CD8-positive, alpha-beta memory T cell (primary cell): ENCODE measurements around the gene INPP5A. TPM values are rescaled to one million over a fixed set of nuclear protein-coding genes. Genes with fewer than 3 reads are reported as not detected.
"Not testable (repeated sequence)": the region's sequence is repeated elsewhere in the genome, so short reads cannot be mapped to it uniquely, and the experiment has no call there.

ENCODE experiments used
- CTCF ChIA-PET: fragments of 350-600 bp; sonication (Branson Sonifier 250); formaldehyde crosslinking; loops from one replicate; lab custom pipeline; 2021; ENCODE audit warnings: antibody characterized with exemption; lab: Charles Lee
- POLR2A ChIA-PET: fragments of 350-600 bp; sonication (Branson Sonifier 250); formaldehyde crosslinking; loops from one replicate; lab custom pipeline; 2021; ENCODE audit warnings: antibody characterized with exemption; lab: Charles Lee
- DNase-seq, 5 donors: peaks; one replicate each; pipeline versions ENCODE4 v3.0.0 to v3.0.0-alpha.2; 2020 to 2022; ENCODE audit warnings: mixed read lengths in 1 of 5
- H3K27ac ChIP-seq: one replicate; pipeline ENCODE4 v1.7.0; 2013; ENCODE audit warnings: low read depth, mild to moderate bottlenecking, low read length, moderate library complexity
- H3K27me3 ChIP-seq: 2 replicates; pipeline ENCODE4 v1.7.0; 2013; ENCODE audit warnings: low read length, mild to moderate bottlenecking; ENCODE audit not compliant: insufficient read depth, poor library complexity, severe bottlenecking
- H3K36me3 ChIP-seq: 2 replicates; pipeline ENCODE4 v1.7.0; 2013; ENCODE audit warnings: mild to moderate bottlenecking, low read length, moderate library complexity; ENCODE audit not compliant: insufficient read depth
- H3K4me1 ChIP-seq: 2 replicates; pipeline ENCODE4 v1.7.0; 2013; ENCODE audit warnings: mild to moderate bottlenecking, low read length, moderate library complexity; ENCODE audit not compliant: insufficient read depth
- H3K4me3 ChIP-seq: 2 replicates; pipeline ENCODE4 v1.7.0; 2013; ENCODE audit warnings: mild to moderate bottlenecking, low read length
- H3K9me3 ChIP-seq: 2 replicates; pipeline ENCODE4 v1.7.0; 2013; ENCODE audit warnings: mild to moderate bottlenecking, low read length
- H3K27ac Mint-ChIP-seq, 8 donors: one replicate each; pipeline ENCODE4 v1.8.0; 2020 to 2021; ENCODE audit warnings: mixed read lengths in 8 of 8, mild to moderate bottlenecking in 6 of 8, inconsistent platforms in 3 of 8, moderate library complexity in 3 of 8
- H3K27me3 Mint-ChIP-seq, 2 donors: one replicate each; pipeline ENCODE4 v1.8.0; 2020 to 2021; ENCODE audit warnings: mixed read lengths in 2 of 2, mild to moderate bottlenecking in 1 of 2, moderate library complexity in 1 of 2
- H3K36me3 Mint-ChIP-seq, 3 donors: one replicate each; pipeline ENCODE4 v1.8.0; 2020 to 2021; ENCODE audit warnings: mixed read lengths in 3 of 3, inconsistent platforms in 1 of 3, mild to moderate bottlenecking in 1 of 3
- H3K4me1 Mint-ChIP-seq, 3 donors: one replicate each; pipeline ENCODE4 v1.8.0; 2020 to 2021; ENCODE audit warnings: mixed read lengths in 3 of 3, inconsistent platforms in 1 of 3, mild to moderate bottlenecking in 1 of 3
- H3K4me3 Mint-ChIP-seq, 7 donors: one replicate each; pipeline ENCODE4 v1.8.0; 2020 to 2021; ENCODE audit warnings: mixed read lengths in 7 of 7, mild to moderate bottlenecking in 6 of 7, moderate library complexity in 4 of 7, inconsistent platforms in 2 of 7
- H3K9me3 Mint-ChIP-seq, 5 donors: one replicate each; pipeline ENCODE4 v1.8.0; 2020 to 2022; ENCODE audit warnings: mixed read lengths in 5 of 5, mild to moderate bottlenecking in 3 of 5, moderate library complexity in 2 of 5, inconsistent platforms in 1 of 5
- polyA plus RNA-seq: library from polyadenylated mRNA; unstranded; fragments of 300-500 nt; fragmentation: Illumina TruSeq; gene quantifications from one replicate; pipeline ENCODE4 v1.2.3, GENCODE V29; 2021
- total RNA-seq, 2 experiments: library from RNA; stranded (reverse); gene quantifications; one replicate each; pipeline ENCODE4 v1.2.3, GENCODE V29; 2021

INPP5A gene
- total and polyA plus RNA-seq, 3 experiments from 2014 or later: 1.1 to 6.1 (median 4.8) TPM

GRCh38 chr10:132742837-132743194 is 205.2 kb downstream of the INPP5A start:
- no peaks in the 10 kb centered on the region for H3K36me3 ChIP-seq
- POLR2A ChIA-PET: no interaction called here
- H3K9me3 Mint-ChIP-seq: no peaks in the 10 kb centered on the region
- no peak overlapping the region for H3K27ac Mint-ChIP-seq
- no peaks in the 10 kb centered on the region for H3K4me1 Mint-ChIP-seq
- no peak overlapping the region for H3K4me3 ChIP-seq
- no peak for DNase-seq
- H3K4me1 ChIP-seq: no peaks in the 10 kb centered on the region
- peak overlapping the region in 1 of 7 donors; percentile 13 for H3K4me3 Mint-ChIP-seq
- no peak overlapping the region for H3K27ac ChIP-seq
- H3K9me3 ChIP-seq: no peaks in the 10 kb centered on the region
- CTCF ChIA-PET: no interaction called here
- no peaks in the 10 kb centered on the region for H3K27me3 Mint-ChIP-seq
- no peaks in the 10 kb centered on the region for H3K27me3 ChIP-seq
- peaks cover 0 to 16% (median 0%) of the 10 kb centered on the region in 3 donors for H3K36me3 Mint-ChIP-seq

- H3K9me3 ChIP-seq, H3K4me3 ChIP-seq, H3K4me1 ChIP-seq, DNase-seq, H3K27me3 ChIP-seq, H3K27ac Mint-ChIP-seq, CTCF ChIA-PET, H3K9me3 Mint-ChIP-seq, H3K4me1 Mint-ChIP-seq, H3K27me3 Mint-ChIP-seq, H3K27ac ChIP-seq, H3K4me3 Mint-ChIP-seq, POLR2A ChIA-PET, H3K36me3 ChIP-seq: not testable (repeated sequence)
- H3K36me3 Mint-ChIP-seq: peaks cover 0 to 21% (median 0%) of the 10 kb centered on the region in 3 donors
Measured at GRCh38 chr10:132743196-132743924, 205.8 kb downstream of the INPP5A start.

- Histone ChIP-seq H3K9me3 (no peaks in the 10 kb centered on the region), H3K4me3 (no peak overlapping the region), H3K27ac (no peak overlapping the region), H3K36me3 (no peaks in the 10 kb centered on the region), H3K4me1 (no peaks in the 10 kb centered on the region), H3K27me3 (no peaks in the 10 kb centered on the region)
- Mint-ChIP-seq H3K4me1 (no peaks in the 10 kb centered on the region), H3K27me3 (no peaks in the 10 kb centered on the region), H3K27ac (no peak overlapping the region), H3K36me3 (peaks cover 0 to 21% (median 0%) of the 10 kb centered on the region in 3 donors), H3K4me3 (no peak overlapping the region), H3K9me3 (no peaks in the 10 kb centered on the region)
- POLR2A ChIA-PET: no interaction called here
- DNase-seq: no peak
- CTCF ChIA-PET: no interaction called here
Measured at GRCh38 chr10:132743925-132744490, 206.4 kb downstream of the INPP5A start.

GRCh38 chr10:132744839-132745238 is 207.3 kb downstream of the INPP5A start:
- Histone ChIP-seq H3K9me3 (no peaks in the 10 kb centered on the region), H3K4me3 (no peak overlapping the region), H3K27ac (no peak overlapping the region), H3K4me1 (no peaks in the 10 kb centered on the region), H3K36me3 (no peaks in the 10 kb centered on the region), H3K27me3 (no peaks in the 10 kb centered on the region)
- Mint-ChIP-seq H3K27ac (no peak overlapping the region), H3K9me3 (no peaks in the 10 kb centered on the region), H3K27me3 (no peaks in the 10 kb centered on the region), H3K4me1 (no peaks in the 10 kb centered on the region), H3K4me3 (no peak overlapping the region), H3K36me3 (peaks cover 0 to 27% (median 0%) of the 10 kb centered on the region in 3 donors)
- DNase-seq: no peak
- CTCF ChIA-PET: no interaction called here
- POLR2A ChIA-PET: no interaction called here

GRCh38 chr10:132745511-132745910 is 207.9 kb downstream of the INPP5A start:
- no peaks in the 10 kb centered on the region for H3K27me3 ChIP-seq
- no peaks in the 10 kb centered on the region for H3K9me3 ChIP-seq
- CTCF ChIA-PET: no interaction called here
- Mint-ChIP-seq H3K4me3 (no peak overlapping the region), H3K36me3 (peaks cover 0 to 30% (median 2%) of the 10 kb centered on the region in 3 donors), H3K27ac (no peak overlapping the region), H3K4me1 (no peaks in the 10 kb centered on the region), H3K9me3 (no peaks in the 10 kb centered on the region), H3K27me3 (no peaks in the 10 kb centered on the region)
- no peak overlapping the region for H3K4me3 ChIP-seq
- DNase-seq: no peak
- H3K4me1 ChIP-seq: no peaks in the 10 kb centered on the region
- no peaks in the 10 kb centered on the region for H3K36me3 ChIP-seq
- POLR2A ChIA-PET: no interaction called here
- H3K27ac ChIP-seq: no peak overlapping the region

GRCh38 chr10:132745971-132746370 is 208.4 kb downstream of the INPP5A start:
- no peak overlapping the region for H3K4me3 Mint-ChIP-seq
- ChIA-PET CTCF (no interaction called here), POLR2A (no interaction called here)
- Histone ChIP-seq H3K4me1 (no peaks in the 10 kb centered on the region), H3K4me3 (no peak overlapping the region), H3K9me3 (no peaks in the 10 kb centered on the region), H3K36me3 (no peaks in the 10 kb centered on the region), H3K27me3 (no peaks in the 10 kb centered on the region), H3K27ac (no peak overlapping the region)
- no peaks in the 10 kb centered on the region for H3K4me1 Mint-ChIP-seq
- H3K27me3 Mint-ChIP-seq: no peaks in the 10 kb centered on the region
- H3K9me3 Mint-ChIP-seq: no peaks in the 10 kb centered on the region
- no peak overlapping the region for H3K27ac Mint-ChIP-seq
- H3K36me3 Mint-ChIP-seq: peaks cover 0 to 29% (median 2%) of the 10 kb centered on the region in 3 donors
- no peak for DNase-seq

- Histone ChIP-seq H3K27me3 (no peaks in the 10 kb centered on the region), H3K27ac (no peak overlapping the region), H3K36me3 (no peaks in the 10 kb centered on the region), H3K9me3 (no peaks in the 10 kb centered on the region), H3K4me3 (no peak overlapping the region), H3K4me1 (no peaks in the 10 kb centered on the region)
- no peak for DNase-seq
- Mint-ChIP-seq H3K36me3 (peaks cover 0 to 29% (median 2%) of the 10 kb centered on the region in 3 donors), H3K27ac (no peak overlapping the region), H3K9me3 (no peaks in the 10 kb centered on the region), H3K4me1 (no peaks in the 10 kb centered on the region), H3K27me3 (no peaks in the 10 kb centered on the region), H3K4me3 (no peak overlapping the region)
- ChIA-PET POLR2A (no interaction called here), CTCF (no interaction called here)
Measured at GRCh38 chr10:132746386-132746785, 208.8 kb downstream of the INPP5A start.

GRCh38 chr10:132746801-132747625 is 209.4 kb downstream of the INPP5A start:
- Histone ChIP-seq H3K27ac (no peak overlapping the region), H3K27me3 (no peaks in the 10 kb centered on the region), H3K36me3 (no peaks in the 10 kb centered on the region), H3K4me3 (no peak overlapping the region), H3K4me1 (no peaks in the 10 kb centered on the region), H3K9me3 (no peaks in the 10 kb centered on the region)
- H3K27ac Mint-ChIP-seq: no peak overlapping the region
- H3K27me3 Mint-ChIP-seq: no peaks in the 10 kb centered on the region
- H3K36me3 Mint-ChIP-seq: peaks cover 0 to 28% (median 2%) of the 10 kb centered on the region in 3 donors
- POLR2A ChIA-PET: no interaction called here
- H3K4me1 Mint-ChIP-seq: no peaks in the 10 kb centered on the region
- H3K9me3 Mint-ChIP-seq: no peaks in the 10 kb centered on the region
- H3K4me3 Mint-ChIP-seq: no peak overlapping the region
- CTCF ChIA-PET: no interaction called here
- no peak for DNase-seq
